B cell (primary cell): ENCODE data around the gene TMEM132D. TPM values are rescaled to one million over a fixed set of nuclear protein-coding genes. Genes with fewer than 3 reads are reported as not detected.

ENCODE experiments used
- ATAC-seq: fragments of 200-7000 bp; cut with Tn5 transposase; one replicate; pipeline ENCODE4 v1.10.0; 2021; ENCODE audit warnings: low read depth, mild to moderate bottlenecking, moderate number of reproducible peaks, moderate library complexity
- CTCF ChIA-PET: fragments of 350-600 bp; sonication (Branson Sonifier 250); formaldehyde crosslinking; loops from one replicate; lab custom pipeline; 2021; ENCODE audit warnings: antibody characterized with exemption, inconsistent platforms; lab: Charles Lee
- POLR2A ChIA-PET: fragments of 350-600 bp; sonication (Branson Sonifier 250); formaldehyde crosslinking; loops from one replicate; lab custom pipeline; 2021; ENCODE audit warnings: antibody characterized with exemption; lab: Charles Lee
- DNase-seq: peaks from one replicate; pipeline ENCODE4 v3.0.0; 2013
- H2AFZ ChIP-seq: 2 replicates; pipeline ENCODE4 v1.6.1; 2012; ENCODE audit warnings: mild to moderate bottlenecking, low read depth, low read length; ENCODE audit not compliant: insufficient read depth, poor library complexity, severe bottlenecking
- H3K27ac ChIP-seq, 2 donors: 1 replicate in 1 of 2; 2 replicates in 1 of 2; pipeline ENCODE4 v1.5.1; 2012 to 2013; ENCODE audit warnings: low read length in 2 of 2, mild to moderate bottlenecking in 2 of 2, moderate library complexity in 1 of 2
- H3K27me3 ChIP-seq, 4 experiments: fragments of 200-600 bp in 1 of 4; sonication (generic) in 1 of 4; replicated peaks in 1 of 4; 1 replicate in 2 of 4; 2 replicates in 2 of 4; pipeline versions ENCODE4 v1.6.1 to v1.7.0; 2013 to 2016; ENCODE audit warnings: low read length in 3 of 4, mild to moderate bottlenecking in 2 of 4, mixed read lengths in 1 of 4, moderate library complexity in 1 of 4; ENCODE audit not compliant: insufficient read depth in 4 of 4, control insufficient read depth in 3 of 4; ENCODE audit errors: control extremely low read depth in 1 of 4
- H3K36me3 ChIP-seq, 2 experiments: replicated peaks in 1 of 2; 1 replicate in 1 of 2; 2 replicates in 1 of 2; pipeline versions ENCODE4 v1.6.1 to v1.7.1; 2013; ENCODE audit warnings: low read length in 1 of 2; ENCODE audit not compliant: insufficient read depth in 2 of 2, control insufficient read depth in 1 of 2; ENCODE audit errors: control extremely low read depth in 1 of 2, extremely low read depth in 1 of 2
- H3K4me1 ChIP-seq, 2 donors: fragments of 200-600 bp in 1 of 2; sonication (generic) in 1 of 2; 1 replicate in 1 of 2; 2 replicates in 1 of 2; pipeline versions ENCODE4 v1.5.1 to v1.6.1; 2013 to 2017; ENCODE audit warnings: low read length in 2 of 2; ENCODE audit not compliant: control insufficient read depth in 2 of 2, insufficient read depth in 2 of 2
- H3K4me2 ChIP-seq: replicated peaks from 2 replicates; pipeline ENCODE3; 2012; ENCODE audit warnings: mild to moderate bottlenecking, low read depth, low read length; ENCODE audit not compliant: poor library complexity, severe bottlenecking
- H3K4me3 ChIP-seq, 5 experiments: fragments of 200-600 bp in 1 of 5; sonication (generic) in 1 of 5; 1 replicate in 3 of 5; 2 replicates in 2 of 5; pipeline versions ENCODE4 v1.5.1 to v1.7.0; 2011 to 2016; ENCODE audit warnings: low read length in 4 of 5, mild to moderate bottlenecking in 4 of 5, low read depth in 2 of 5, control low read depth in 1 of 5, moderate library complexity in 1 of 5; ENCODE audit not compliant: insufficient read depth in 1 of 5; ENCODE audit errors: control extremely low read depth in 1 of 5, extremely low read depth in 1 of 5
- H3K79me2 ChIP-seq: fragments of 200-600 bp; sonication (generic); one replicate; pipeline ENCODE4 v1.6.0; 2016; ENCODE audit warnings: low read length; ENCODE audit not compliant: control insufficient read depth, insufficient read depth
- H3K9ac ChIP-seq: fragments of 200-600 bp; sonication (generic); 2 replicates; pipeline ENCODE4 v1.6.1; 2017; ENCODE audit warnings: mild to moderate bottlenecking, low read length, moderate library complexity
- H3K9me3 ChIP-seq, 3 donors: one replicate each; pipeline versions ENCODE4 v1.6.1 to v1.7.1; 2013; ENCODE audit warnings: low read length in 2 of 3; ENCODE audit not compliant: control insufficient read depth in 2 of 3, insufficient read depth in 1 of 3; ENCODE audit errors: control extremely low read depth in 1 of 3
- H4K20me1 ChIP-seq: 2 replicates; pipeline ENCODE4 v1.6.0; 2012; ENCODE audit warnings: mild to moderate bottlenecking, low read length; ENCODE audit not compliant: insufficient read depth, control insufficient read depth, poor library complexity, severe bottlenecking
- H3K27ac Mint-ChIP-seq: one replicate; pipeline ENCODE4 v1.8.0; 2021; ENCODE audit warnings: mixed read lengths
- H3K27me3 Mint-ChIP-seq: one replicate; pipeline ENCODE4 v1.8.0; 2021; ENCODE audit warnings: mixed read lengths
- H3K4me1 Mint-ChIP-seq: one replicate; pipeline ENCODE4 v1.8.0; 2021; ENCODE audit warnings: mixed read lengths
- H3K4me3 Mint-ChIP-seq: one replicate; pipeline ENCODE4 v1.8.0; 2021; ENCODE audit warnings: mixed read lengths
- H3K9me3 Mint-ChIP-seq: one replicate; pipeline ENCODE4 v1.8.0; 2022; ENCODE audit warnings: mixed read lengths; ENCODE audit not compliant: insufficient read depth
- EZH2 ChIP-seq: IDR thresholded peaks from 2 replicates; pipeline ENCODE4 v1.6.1; 2012; ENCODE audit warnings: borderline replicate concordance, low read depth, mild to moderate bottlenecking, moderate library complexity, low read length; ENCODE audit not compliant: insufficient read depth, poor library complexity, severe bottlenecking
- WGBS: methylation state at CpG from one replicate; pipeline ENCODE4 v1.1.5; 2013; ENCODE audit warnings: missing lambda C conversion rate; ENCODE audit not compliant: insufficient coverage; 5-methylcytosine and 5-hydroxymethylcytosine counted together
- intact Hi-C: fragments of 100-400 bp; cut with micrococcal nuclease; formaldehyde crosslinking; loops from one replicate; pipeline ENCODE4 v1.10.0; 2022
- polyA plus RNA-seq: library from polyadenylated mRNA; depleted of rRNA; stranded (reverse); fragments of >200 nt; gene quantifications from 2 replicates; pipeline ENCODE4 v1.2.3, GENCODE V29; 2012
- total RNA-seq, 2 donors: library from RNA; stranded (reverse); fragments of 120-200 nt in 1 of 2; gene quantifications; 1 replicate in 1 of 2; 2 replicates in 1 of 2; pipeline versions ENCODE4 v1.2.3 to v1.2.4, GENCODE V29; 2013 to 2022
- TF ChIP-seq, protein P1 (sequence below): fragments of 200-600 bp; IDR thresholded peaks from one replicate; pipeline ENCODE4 v1.8.0; 2022; ENCODE audit warnings: antibody characterized with exemption, mild to moderate bottlenecking

The TMEM132D gene
- total and polyA plus RNA-seq, 2 donors (not counting 1 experiment from before 2014, with no cell fraction given): not detected

DNA sequence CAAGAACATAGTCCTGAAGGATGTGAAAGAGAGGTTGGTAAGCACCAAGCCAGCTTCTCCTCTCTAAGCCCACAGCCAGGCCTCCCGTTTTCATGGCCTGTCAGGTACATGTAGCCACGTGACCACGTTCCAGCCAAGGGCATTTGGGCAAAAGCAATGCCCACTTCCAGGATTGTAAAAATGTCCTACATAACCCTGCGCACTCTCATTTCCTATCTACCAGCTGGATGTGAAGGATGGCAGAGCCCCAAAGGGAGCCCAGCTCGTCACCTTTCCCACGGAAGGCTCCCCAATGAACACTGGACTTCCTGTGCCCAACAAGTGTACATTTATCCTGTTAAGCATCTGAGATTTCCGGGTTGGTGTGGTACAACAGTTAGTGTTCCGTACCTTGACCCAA, 231.7 kb downstream of the TMEM132D start:
- no peaks in the 10 kb centered on the region for H3K36me3 ChIP-seq
- no peak overlapping the region for H2AFZ ChIP-seq
- Mint-ChIP-seq H3K27ac (no peak overlapping the region), H3K9me3 (peaks cover 3% of the 10 kb centered on the region), H3K4me3 (no peak overlapping the region), H3K4me1 (no peaks in the 10 kb centered on the region), H3K27me3 (no peaks in the 10 kb centered on the region)
- H4K20me1 ChIP-seq: no peaks in the 10 kb centered on the region
- H3K27me3 ChIP-seq: no peaks in the 10 kb centered on the region
- ChIA-PET CTCF (no interaction called here), POLR2A (no interaction called here)
- TF ChIP-seq, protein P1, sequence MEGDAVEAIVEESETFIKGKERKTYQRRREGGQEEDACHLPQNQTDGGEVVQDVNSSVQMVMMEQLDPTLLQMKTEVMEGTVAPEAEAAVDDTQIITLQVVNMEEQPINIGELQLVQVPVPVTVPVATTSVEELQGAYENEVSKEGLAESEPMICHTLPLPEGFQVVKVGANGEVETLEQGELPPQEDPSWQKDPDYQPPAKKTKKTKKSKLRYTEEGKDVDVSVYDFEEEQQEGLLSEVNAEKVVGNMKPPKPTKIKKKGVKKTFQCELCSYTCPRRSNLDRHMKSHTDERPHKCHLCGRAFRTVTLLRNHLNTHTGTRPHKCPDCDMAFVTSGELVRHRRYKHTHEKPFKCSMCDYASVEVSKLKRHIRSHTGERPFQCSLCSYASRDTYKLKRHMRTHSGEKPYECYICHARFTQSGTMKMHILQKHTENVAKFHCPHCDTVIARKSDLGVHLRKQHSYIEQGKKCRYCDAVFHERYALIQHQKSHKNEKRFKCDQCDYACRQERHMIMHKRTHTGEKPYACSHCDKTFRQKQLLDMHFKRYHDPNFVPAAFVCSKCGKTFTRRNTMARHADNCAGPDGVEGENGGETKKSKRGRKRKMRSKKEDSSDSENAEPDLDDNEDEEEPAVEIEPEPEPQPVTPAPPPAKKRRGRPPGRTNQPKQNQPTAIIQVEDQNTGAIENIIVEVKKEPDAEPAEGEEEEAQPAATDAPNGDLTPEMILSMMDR: no peak
- no peak for TF ChIP-seq EZH2
- H3K9ac ChIP-seq: no peak overlapping the region
- 63% methylated on average over 8 of the region's 8 CpGs for WGBS
- ATAC-seq: no peak
- H3K4me3 ChIP-seq: no peak overlapping the region
- no peaks in the 10 kb centered on the region for H3K4me1 ChIP-seq
- H3K27ac ChIP-seq: no peak overlapping the region
- DNase-seq: no peak
- H3K79me2 ChIP-seq: no peaks in the 10 kb centered on the region
- H3K4me2 ChIP-seq: no peak overlapping the region
- intact Hi-C loops: no loop called here
- H3K9me3 ChIP-seq: peaks cover 0 to 12% (median 0%) of the 10 kb centered on the region in 3 donors

DNA sequence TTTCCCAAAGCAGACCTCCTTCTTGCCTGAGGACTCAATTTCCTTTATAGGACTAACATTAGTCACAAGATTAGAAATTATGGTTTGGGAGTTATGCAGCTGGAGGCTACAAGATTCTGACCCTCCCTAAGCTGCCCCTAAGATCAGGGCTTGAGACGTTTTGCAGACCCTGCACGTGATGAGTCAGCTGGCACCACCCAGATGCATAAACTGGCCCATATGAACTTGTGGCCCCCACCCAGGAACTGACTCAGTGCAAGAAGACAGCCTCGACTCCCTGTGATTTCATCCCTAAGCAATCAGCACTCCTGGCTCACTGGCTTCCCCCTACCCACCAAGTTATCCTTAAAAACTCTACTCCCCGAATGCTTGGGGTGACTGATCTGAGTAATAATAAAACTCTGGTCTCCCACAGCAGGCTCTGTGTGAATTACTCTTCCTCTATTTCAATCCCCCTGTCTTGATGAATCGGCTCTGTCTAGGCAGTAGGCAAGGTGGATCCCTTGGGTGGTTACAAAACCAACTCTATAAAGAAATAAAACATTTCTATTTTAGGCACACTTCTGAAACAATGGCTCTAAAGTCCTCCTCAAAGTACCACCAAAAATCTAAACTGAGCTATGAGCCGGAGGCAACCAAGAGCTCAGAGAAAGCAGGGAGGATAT, 233.4 kb downstream of the TMEM132D start:
- H3K4me3 Mint-ChIP-seq: no peak overlapping the region

More for the DNA sequence above, 233.4 kb downstream of the TMEM132D start:
- peaks cover 0 to 12% (median 0%) of the 10 kb centered on the region in 3 donors for H3K9me3 ChIP-seq
- H4K20me1 ChIP-seq: no peaks in the 10 kb centered on the region
- H3K36me3 ChIP-seq: no peaks in the 10 kb centered on the region
- H3K9ac ChIP-seq: no peak overlapping the region
- no peaks in the 10 kb centered on the region for H3K27me3 Mint-ChIP-seq
- H3K27ac Mint-ChIP-seq: no peak overlapping the region
- no peak overlapping the region for H3K4me2 ChIP-seq
- H3K4me3 ChIP-seq: no peak overlapping the region
- TF ChIP-seq, protein P1: no peak
- no peak for TF ChIP-seq EZH2
- DNase-seq (no peak), ATAC-seq (no peak)
- H3K4me1 Mint-ChIP-seq: no peaks in the 10 kb centered on the region
- no peaks in the 10 kb centered on the region for H3K4me1 ChIP-seq
- intact Hi-C loops: no loop called here
- 58% methylated on average over 2 of the region's 6 CpGs for WGBS
- no peak overlapping the region for H3K27ac ChIP-seq
- H3K9me3 Mint-ChIP-seq: peaks cover 3% of the 10 kb centered on the region
- ChIA-PET POLR2A (no interaction called here), CTCF (no interaction called here)
- no peaks in the 10 kb centered on the region for H3K79me2 ChIP-seq
- no peaks in the 10 kb centered on the region for H3K27me3 ChIP-seq
- H2AFZ ChIP-seq: no peak overlapping the region
